ENCODE data around the gene FA2H. TPM values are rescaled to one million over a fixed set of nuclear protein-coding genes. Genes with fewer than 3 reads are reported as not detected.

Gene FA2H
- total RNA-seq, 1 donor from 2014 or later: not detected

DNA sequence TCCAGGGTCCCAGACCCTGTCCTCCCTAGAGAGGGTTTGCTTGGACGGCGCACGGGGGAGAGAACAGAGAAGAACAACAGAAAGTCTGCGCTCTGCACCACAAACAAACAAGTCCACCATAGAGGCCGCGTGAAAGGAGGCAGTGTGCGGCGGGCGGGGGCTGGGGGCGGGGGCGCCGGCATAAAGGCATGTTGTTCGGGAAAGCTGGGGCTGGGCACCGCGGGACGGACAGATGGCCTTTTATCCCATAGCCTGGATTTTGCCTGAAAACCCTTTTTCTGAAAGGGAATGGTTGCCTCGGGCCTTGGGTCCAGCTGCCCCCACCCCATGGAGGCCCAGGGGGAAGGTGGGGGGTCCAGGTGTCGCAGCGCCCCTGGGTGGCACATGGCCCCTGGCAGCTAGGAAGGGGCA lies 26.0 kb downstream of the FA2H start:
- H3K27me3 Mint-ChIP-seq (ENCODE audit: insufficient read depth): peaks cover 6% of the 10 kb centered on the region
- no peaks in the 10 kb centered on the region for H3K4me1 Mint-ChIP-seq (ENCODE audit: low read depth)
- DNase-seq (ENCODE audit: low spot score): no peak
- intact Hi-C loops (cut with micrococcal nuclease): no loop called here
- H3K27ac Mint-ChIP-seq: no peak overlapping the region
- H3K9me3 Mint-ChIP-seq: no peaks in the 10 kb centered on the region
- H3K36me3 Mint-ChIP-seq (ENCODE audit: low read depth): no peaks in the 10 kb centered on the region
- H3K4me3 Mint-ChIP-seq: no peak overlapping the region

DNA sequence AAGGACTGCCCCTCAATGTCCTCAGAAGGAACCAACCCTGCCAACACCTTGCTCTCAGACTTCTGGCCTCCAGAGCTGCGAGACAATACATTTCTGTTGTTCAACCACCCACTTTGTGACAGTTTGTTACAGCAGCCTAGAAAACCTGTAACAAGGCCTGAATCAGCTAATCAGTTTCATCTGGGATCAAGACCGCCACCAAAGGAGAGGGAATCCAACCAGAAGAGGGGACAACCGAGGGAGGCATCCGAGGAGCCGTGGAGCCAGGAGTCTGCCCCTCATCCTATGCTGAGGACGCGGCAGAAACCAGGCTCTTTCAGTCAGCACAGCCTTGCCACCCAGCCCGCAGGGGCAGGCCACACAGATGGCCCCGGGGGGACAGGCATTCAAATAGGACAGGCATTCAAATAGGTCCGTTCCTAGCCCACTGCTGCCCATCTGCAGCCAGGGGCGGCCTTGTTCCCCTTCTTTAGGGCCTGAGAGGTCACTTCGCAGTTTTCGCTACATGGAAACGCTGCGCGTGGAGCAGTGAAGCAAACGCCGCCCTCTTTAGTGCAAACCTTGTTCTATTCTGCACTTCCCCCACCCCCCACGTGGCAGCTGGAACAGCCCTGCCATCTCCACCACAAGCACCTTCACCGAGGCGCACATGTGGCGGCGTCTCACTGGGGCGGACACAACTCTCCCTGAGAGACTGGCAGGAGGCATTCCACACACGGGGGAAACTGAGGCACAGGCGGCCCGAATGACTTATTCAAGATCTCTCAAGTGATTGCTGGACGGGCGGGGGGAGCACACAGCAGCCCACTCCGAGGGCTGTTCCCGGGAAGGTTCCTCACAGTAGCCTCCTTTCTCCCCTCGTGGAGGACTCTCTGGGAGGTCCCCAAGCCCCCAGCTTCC lies 26.7 kb downstream of the FA2H start:
- H3K9me3 Mint-ChIP-seq: no peaks in the 10 kb centered on the region
- no peak overlapping the region for H3K27ac Mint-ChIP-seq
- H3K4me3 Mint-ChIP-seq: no peak overlapping the region
- intact Hi-C loops (cut with micrococcal nuclease): no loop called here
- H3K27me3 Mint-ChIP-seq (ENCODE audit: insufficient read depth): peaks cover 6% of the 10 kb centered on the region
- H3K4me1 Mint-ChIP-seq (ENCODE audit: low read depth): no peaks in the 10 kb centered on the region
- no peaks in the 10 kb centered on the region for H3K36me3 Mint-ChIP-seq (ENCODE audit: low read depth)
- DNase-seq (ENCODE audit: low spot score): no peak

DNA sequence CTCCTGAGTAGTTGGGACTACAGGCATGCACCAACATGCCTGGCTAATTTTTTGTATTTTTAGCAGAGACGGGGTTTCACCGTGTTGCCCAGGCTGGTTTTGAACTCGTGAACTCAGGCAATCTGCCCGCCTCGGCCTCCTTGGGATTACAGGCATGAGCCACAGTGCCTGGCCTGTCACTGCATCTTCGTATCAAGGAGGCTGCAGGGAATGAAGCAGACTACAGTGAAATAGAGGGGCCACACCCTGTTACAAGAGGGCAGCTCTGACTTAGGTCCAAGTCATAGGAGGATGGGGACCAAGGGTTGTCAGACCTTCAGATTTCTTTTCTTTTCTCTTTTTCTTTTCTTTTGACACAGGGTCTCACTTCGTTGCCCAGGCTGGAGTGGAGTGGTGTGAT lies 28.7 kb downstream of the FA2H start:
- no peak overlapping the region for H3K4me3 Mint-ChIP-seq
- H3K9me3 Mint-ChIP-seq: no peaks in the 10 kb centered on the region
- no peaks in the 10 kb centered on the region for H3K4me1 Mint-ChIP-seq (ENCODE audit: low read depth)
- no peaks in the 10 kb centered on the region for H3K36me3 Mint-ChIP-seq (ENCODE audit: low read depth)
- peaks cover 6% of the 10 kb centered on the region for H3K27me3 Mint-ChIP-seq (ENCODE audit: insufficient read depth)
- no peak for DNase-seq (ENCODE audit: low spot score)
- H3K27ac Mint-ChIP-seq: no peak overlapping the region
- intact Hi-C loops (cut with micrococcal nuclease): no loop called here

DNA sequence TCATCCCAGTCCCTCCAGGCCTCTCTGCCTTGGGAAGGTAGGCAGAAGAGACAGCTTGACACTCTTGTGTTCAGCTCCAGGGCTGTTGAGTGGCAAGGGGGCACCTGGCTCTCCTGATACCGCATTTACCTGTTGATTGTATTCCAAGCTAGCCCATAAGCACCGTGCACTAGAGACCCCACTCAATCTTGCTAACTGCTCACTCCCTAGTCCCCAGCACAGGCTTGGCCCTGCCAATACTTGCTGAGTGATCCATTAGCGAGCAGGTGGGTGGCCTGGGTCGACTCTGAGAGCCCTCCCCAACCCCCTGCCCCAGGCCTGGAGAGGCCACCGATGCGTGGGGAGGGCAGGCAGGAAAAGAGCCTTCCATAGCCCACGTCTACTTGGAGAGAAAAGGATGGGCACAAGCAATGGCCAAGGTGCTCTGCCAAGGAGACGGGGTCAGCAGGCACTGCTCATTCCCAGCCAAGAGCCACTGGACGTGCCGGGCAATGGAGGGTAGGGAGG lies 29.5 kb downstream of the FA2H start:
- Mint-ChIP-seq H3K4me3 (no peak overlapping the region), H3K9me3 (no peaks in the 10 kb centered on the region), H3K36me3 (ENCODE audit: low read depth) (no peaks in the 10 kb centered on the region), H3K27me3 (ENCODE audit: insufficient read depth) (peaks cover 6% of the 10 kb centered on the region), H3K4me1 (ENCODE audit: low read depth) (no peaks in the 10 kb centered on the region), H3K27ac (no peak overlapping the region)
- intact Hi-C loops (cut with micrococcal nuclease): no loop called here
- DNase-seq (ENCODE audit: low spot score): no peak

DNA sequence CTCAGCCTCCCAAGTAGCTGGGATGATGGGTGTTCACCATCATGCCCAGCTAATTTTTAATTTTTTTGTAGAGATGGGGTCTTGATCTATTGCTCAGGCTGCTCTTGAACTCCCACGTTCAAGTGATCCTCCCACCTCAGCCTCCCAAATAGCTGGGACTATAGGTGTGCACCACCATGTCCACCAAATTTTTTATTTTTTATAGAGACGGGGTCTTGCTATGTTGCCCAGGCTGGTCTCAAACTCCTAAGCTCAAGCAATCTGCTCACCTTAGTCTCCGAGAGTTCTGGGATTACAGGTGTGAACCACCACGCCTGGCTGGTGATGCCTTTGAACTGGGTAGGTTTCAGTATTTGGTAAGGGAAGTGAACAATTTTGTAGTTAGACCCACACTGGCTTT lies 30.1 kb downstream of the FA2H start:
- H3K9me3 Mint-ChIP-seq: no peaks in the 10 kb centered on the region
- intact Hi-C loops (cut with micrococcal nuclease): no loop called here

DNA sequence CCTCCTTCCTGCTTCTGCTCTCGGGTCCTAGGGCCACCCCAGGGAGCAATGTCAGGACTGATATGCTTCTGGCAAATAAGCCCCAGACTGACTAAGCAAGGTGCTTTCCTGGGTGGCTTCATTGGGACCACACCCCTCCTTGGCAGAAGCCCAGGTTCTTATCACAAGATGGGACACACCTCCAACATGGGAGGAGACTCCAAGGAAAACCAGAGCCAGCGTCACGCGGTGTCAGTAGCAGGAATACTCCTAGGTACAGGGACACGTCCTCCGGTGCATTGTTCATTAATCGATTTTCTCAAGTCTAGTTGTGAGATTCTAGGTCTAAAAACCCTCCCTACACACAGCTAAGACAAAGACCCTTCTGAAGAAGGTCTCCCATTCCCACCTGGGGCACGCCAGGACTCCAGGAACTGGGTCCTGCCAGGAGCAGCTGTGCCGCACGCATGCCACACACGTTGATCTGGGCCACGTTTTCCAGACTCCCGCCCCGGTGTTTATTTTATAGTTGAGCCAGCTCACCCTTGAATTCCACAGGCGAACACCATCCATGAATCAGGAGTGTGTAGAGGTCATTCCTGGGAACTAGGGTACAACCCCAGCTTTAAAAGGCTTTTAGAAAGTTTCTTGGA lies 30.8 kb downstream of the FA2H start:
- no peaks in the 10 kb centered on the region for H3K36me3 Mint-ChIP-seq (ENCODE audit: low read depth)
- H3K9me3 Mint-ChIP-seq: no peaks in the 10 kb centered on the region
- peaks cover 8% of the 10 kb centered on the region for H3K27me3 Mint-ChIP-seq (ENCODE audit: insufficient read depth)
- intact Hi-C loops (cut with micrococcal nuclease): no loop called here
- no peak overlapping the region for H3K27ac Mint-ChIP-seq
- no peak for DNase-seq (ENCODE audit: low spot score)
- H3K4me1 Mint-ChIP-seq (ENCODE audit: low read depth): no peaks in the 10 kb centered on the region
- H3K4me3 Mint-ChIP-seq: no peak overlapping the region

More for the DNA sequence above, 30.1 kb downstream of the FA2H start:
- Mint-ChIP-seq H3K27me3 (ENCODE audit: insufficient read depth) (peaks cover 8% of the 10 kb centered on the region), H3K4me3 (no peak overlapping the region), H3K27ac (no peak overlapping the region), H3K4me1 (ENCODE audit: low read depth) (no peaks in the 10 kb centered on the region), H3K36me3 (ENCODE audit: low read depth) (no peaks in the 10 kb centered on the region)
- DNase-seq (ENCODE audit: low spot score): no peak

DNA sequence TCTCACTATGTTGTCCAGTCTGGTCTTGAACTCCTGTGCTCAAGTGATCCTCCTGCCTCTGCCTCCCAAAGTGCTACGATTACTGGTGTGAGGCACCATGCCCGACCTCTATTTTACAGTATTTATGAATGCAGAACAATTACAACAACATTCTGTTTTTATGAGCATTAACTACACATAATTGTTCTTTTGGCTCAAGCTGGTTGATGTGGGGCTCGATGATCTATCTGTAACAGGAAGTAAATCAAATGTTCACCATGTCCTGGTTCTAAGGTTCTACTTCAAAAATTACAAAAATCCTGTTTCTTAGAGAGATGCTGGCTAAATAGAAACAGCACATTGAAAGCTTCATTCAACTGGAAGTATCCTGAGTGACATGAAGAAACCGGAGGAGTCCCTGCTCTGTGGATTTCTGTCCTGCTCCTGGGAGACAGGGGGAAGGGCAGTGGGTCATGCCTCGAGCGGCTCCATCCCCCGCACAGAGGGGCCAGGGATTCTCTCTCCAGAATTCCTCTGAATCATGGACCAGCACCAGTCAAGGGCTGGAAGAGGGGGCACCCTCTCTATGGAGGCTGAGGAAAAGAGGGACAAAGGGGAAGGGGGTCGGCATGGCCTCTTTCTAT lies 31.5 kb downstream of the FA2H start:
- no peaks in the 10 kb centered on the region for H3K36me3 Mint-ChIP-seq (ENCODE audit: low read depth)
- no peaks in the 10 kb centered on the region for H3K9me3 Mint-ChIP-seq
- no peak overlapping the region for H3K27ac Mint-ChIP-seq
- H3K27me3 Mint-ChIP-seq (ENCODE audit: insufficient read depth): peaks cover 8% of the 10 kb centered on the region
- DNase-seq (ENCODE audit: low spot score): no peak
- H3K4me3 Mint-ChIP-seq: no peak overlapping the region
- intact Hi-C loops (cut with micrococcal nuclease): no loop called here
- no peaks in the 10 kb centered on the region for H3K4me1 Mint-ChIP-seq (ENCODE audit: low read depth)

DNA sequence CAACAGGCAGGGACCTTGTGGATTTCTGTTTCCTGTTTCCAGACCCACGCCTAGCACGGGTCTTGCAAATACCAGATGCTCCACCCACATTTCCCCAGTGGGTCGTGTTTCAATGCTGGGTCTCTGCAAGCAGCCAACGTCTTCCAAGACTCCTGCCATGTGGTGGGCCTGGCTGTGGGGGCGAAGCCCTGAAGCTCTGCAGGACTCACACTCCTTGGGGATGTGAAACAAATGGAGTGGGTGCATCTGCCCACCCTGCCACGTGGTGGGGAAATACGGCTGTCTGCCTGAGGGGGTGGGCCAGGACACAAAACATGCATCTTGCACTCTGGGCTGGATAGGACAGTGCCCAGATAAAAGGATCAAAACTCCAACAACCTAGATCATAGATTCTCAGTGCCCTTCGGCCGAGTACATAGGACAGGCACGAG lies 32.6 kb downstream of the FA2H start:
- DNase-seq (ENCODE audit: low spot score): no peak
- no peak overlapping the region for H3K27ac Mint-ChIP-seq
- no peaks in the 10 kb centered on the region for H3K9me3 Mint-ChIP-seq
- peaks cover 2% of the 10 kb centered on the region for H3K27me3 Mint-ChIP-seq (ENCODE audit: insufficient read depth)
- no peak overlapping the region for H3K4me3 Mint-ChIP-seq
- no peaks in the 10 kb centered on the region for H3K4me1 Mint-ChIP-seq (ENCODE audit: low read depth)
- intact Hi-C loops (cut with micrococcal nuclease): no loop called here
- no peaks in the 10 kb centered on the region for H3K36me3 Mint-ChIP-seq (ENCODE audit: low read depth)

DNA sequence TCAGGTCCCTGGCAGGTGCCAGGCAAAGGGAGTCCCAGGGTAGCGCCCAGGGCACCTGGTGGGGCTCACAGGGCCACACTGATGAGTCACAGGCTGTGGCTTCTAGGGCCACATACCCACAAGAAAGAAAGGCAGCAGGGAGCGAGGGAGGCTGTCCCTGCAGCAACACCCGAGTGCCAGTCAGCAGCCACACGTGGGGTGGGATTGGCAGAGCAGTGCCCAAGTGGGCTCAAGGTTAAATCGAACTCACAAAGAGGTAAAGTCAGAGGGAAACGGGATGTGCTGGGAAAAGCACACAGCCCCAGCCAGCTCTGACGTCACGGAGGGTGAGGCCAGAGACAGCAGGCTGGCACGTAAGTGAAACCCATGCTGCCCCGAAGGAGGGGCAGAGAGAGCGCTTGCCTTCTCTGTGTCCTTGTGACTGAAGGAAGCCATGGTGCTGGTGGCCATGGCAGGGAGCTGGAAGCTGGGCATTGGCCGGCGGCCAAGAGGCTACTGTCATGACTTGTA lies 33.8 kb downstream of the FA2H start:
- H3K9me3 Mint-ChIP-seq: no peaks in the 10 kb centered on the region
- DNase-seq (ENCODE audit: low spot score): no peak
- intact Hi-C loops (cut with micrococcal nuclease): no loop called here
- H3K4me1 Mint-ChIP-seq (ENCODE audit: low read depth): no peaks in the 10 kb centered on the region
- H3K27me3 Mint-ChIP-seq (ENCODE audit: insufficient read depth): peaks cover 2% of the 10 kb centered on the region
- H3K36me3 Mint-ChIP-seq (ENCODE audit: low read depth): no peaks in the 10 kb centered on the region
- H3K27ac Mint-ChIP-seq: no peak overlapping the region
- no peak overlapping the region for H3K4me3 Mint-ChIP-seq

DNA sequence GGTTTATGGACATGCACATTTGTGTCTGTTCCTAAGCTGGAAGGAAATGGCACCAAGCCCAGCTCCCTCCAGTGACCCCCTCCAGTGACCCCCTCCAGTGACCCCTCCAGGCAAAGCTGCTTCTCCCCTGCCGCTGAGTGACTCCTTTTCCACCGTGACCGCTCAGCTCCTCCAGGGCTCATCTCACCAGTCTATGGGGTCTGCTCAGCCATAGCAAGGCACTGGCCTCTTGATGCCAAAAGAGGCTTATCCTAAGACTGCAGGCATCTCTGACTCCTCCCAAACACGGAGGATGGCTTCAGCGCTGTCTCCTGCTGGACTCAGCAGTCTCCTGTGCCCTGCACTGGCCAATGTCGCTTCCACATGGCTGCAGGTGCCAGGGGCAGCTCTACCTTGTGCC lies 35.3 kb downstream of the FA2H start:
- Mint-ChIP-seq H3K27me3 (ENCODE audit: insufficient read depth) (peaks cover 2% of the 10 kb centered on the region), H3K36me3 (ENCODE audit: low read depth) (no peaks in the 10 kb centered on the region), H3K4me3 (no peak overlapping the region), H3K27ac (no peak overlapping the region), H3K4me1 (ENCODE audit: low read depth) (no peaks in the 10 kb centered on the region), H3K9me3 (no peaks in the 10 kb centered on the region)
- intact Hi-C loops (cut with micrococcal nuclease): no loop called here
- DNase-seq (ENCODE audit: low spot score): no peak

DNA sequence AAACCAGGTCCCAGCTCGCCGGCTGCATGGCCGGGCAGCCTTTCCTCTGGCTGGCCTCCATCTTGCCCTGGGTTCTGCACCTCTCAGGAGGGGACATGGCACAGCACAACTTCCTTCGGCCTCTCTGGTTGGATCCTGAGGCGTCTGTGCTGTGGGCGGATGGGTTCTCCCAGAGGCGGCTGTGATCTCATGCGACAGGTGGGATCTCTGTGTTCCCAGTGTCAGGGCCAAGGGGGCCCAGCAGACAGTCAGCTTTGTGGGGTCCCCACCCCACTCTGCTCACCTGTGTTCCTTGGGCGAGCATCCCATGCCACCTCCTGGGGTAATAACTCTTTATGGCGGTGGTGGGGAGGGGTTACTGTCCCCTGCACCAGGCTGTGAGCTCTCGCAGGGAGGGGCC lies 35.8 kb downstream of the FA2H start:
- H3K4me1 Mint-ChIP-seq (ENCODE audit: low read depth): no peaks in the 10 kb centered on the region
- no peak for DNase-seq (ENCODE audit: low spot score)
- intact Hi-C loops (cut with micrococcal nuclease): no loop called here
- no peak overlapping the region for H3K4me3 Mint-ChIP-seq
- no peaks in the 10 kb centered on the region for H3K36me3 Mint-ChIP-seq (ENCODE audit: low read depth)
- peaks cover 2% of the 10 kb centered on the region for H3K27me3 Mint-ChIP-seq (ENCODE audit: insufficient read depth)
- no peak overlapping the region for H3K27ac Mint-ChIP-seq
- no peaks in the 10 kb centered on the region for H3K9me3 Mint-ChIP-seq

DNA sequence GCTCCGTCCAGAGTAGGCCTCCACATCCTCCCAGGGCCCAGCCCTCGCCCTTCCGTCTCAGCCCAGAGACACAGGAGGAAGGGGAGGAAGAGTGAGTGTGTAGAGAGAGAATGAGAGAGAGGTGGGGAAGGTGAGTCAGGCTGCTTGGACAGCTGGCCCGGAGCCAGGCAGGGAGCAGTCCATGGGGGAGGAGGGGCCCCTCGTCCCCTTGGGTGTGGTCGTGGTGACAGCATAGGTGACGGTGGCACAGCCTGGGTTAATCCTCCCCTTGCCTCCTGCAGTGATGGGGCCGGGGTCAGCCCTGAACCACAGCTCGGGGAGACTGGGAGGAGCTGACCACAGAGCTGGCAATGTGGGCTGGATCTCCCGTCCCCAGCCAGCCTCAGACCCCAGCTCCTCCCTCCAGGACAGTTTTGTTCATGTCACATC lies 36.5 kb downstream of the FA2H start:
- Mint-ChIP-seq H3K27me3 (ENCODE audit: insufficient read depth) (peaks cover 2% of the 10 kb centered on the region), H3K9me3 (no peaks in the 10 kb centered on the region), H3K4me3 (no peak overlapping the region), H3K4me1 (ENCODE audit: low read depth) (no peaks in the 10 kb centered on the region), H3K36me3 (ENCODE audit: low read depth) (no peaks in the 10 kb centered on the region), H3K27ac (no peak overlapping the region)
- no peak for DNase-seq (ENCODE audit: low spot score)
- intact Hi-C loops (cut with micrococcal nuclease): no loop called here

DNA sequence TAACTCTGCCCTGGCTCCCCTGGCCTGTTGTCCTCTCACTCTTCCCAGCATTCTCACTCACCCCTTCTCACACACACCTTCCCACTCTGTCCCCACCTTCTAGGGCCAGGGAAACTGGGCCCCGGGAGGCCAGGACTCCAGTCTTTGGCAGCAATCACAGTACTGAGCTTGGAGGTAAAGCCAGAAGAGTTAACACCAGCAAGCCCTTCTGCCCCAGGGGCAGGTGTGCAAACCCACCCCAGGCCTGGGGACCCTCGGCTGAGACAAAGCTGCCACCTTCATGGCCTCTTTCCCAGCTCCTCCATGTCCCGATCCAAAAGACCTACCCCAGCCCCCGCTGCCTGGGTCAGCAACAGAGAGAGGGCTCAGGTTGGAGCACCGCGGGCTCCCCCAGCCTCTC lies 37.1 kb downstream of the FA2H start:
- Mint-ChIP-seq H3K27ac (no peak overlapping the region), H3K9me3 (no peaks in the 10 kb centered on the region), H3K27me3 (ENCODE audit: insufficient read depth) (peaks cover 2% of the 10 kb centered on the region), H3K4me1 (ENCODE audit: low read depth) (no peaks in the 10 kb centered on the region), H3K4me3 (no peak overlapping the region), H3K36me3 (ENCODE audit: low read depth) (no peaks in the 10 kb centered on the region)
- no peak for DNase-seq (ENCODE audit: low spot score)
- intact Hi-C loops (cut with micrococcal nuclease): no loop called here

Data from activated T-helper 1 cell treated with anti-CD3 and anti-CD28 coated beads, Interleukin-12 subunit alpha, Interleukin-12 subunit beta, Interleukin-2, Interleukin-4 antibody, amounts not matched to agents 30 ng/mL and 10 ng/mL and 1 ng/mL, durations not matched to agents 14 hours and 24 hours and 36 hours (primary cell).